Stimulated activated CD4-positive, alpha-beta T cell treated with anti-CD3 and anti-CD28 coated beads, TNF-alpha, amount 100 ng/mL, for 48 hours (primary cell): Measurements from ENCODE around the gene ACSL1.

Experiments used
- DNase-seq, 3 donors: peaks; one replicate each; pipeline ENCODE4 v3.0.0-alpha.2; 2020; ENCODE audit warnings: low read depth in 3 of 3

The ACSL1 gene

GRCh38 chr4:184811526-184812198, 14.1 kb downstream of the ACSL1 start:
- DNase-seq = no peak

- DNase-seq = no peak
These were observed 15.0 kb downstream of the ACSL1 start for GRCh38 chr4:184810720-184811119.

- no peak for DNase-seq
These were observed 17.1 kb downstream of the ACSL1 start for GRCh38 chr4:184808713-184809050.

GRCh38 chr4:184807797-184808712, 17.7 kb downstream of the ACSL1 start:
- no peak for DNase-seq

- DNase-seq = no peak
These were observed 18.5 kb downstream of the ACSL1 start for GRCh38 chr4:184807256-184807655.

- DNase-seq = no peak
These were observed 19.1 kb downstream of the ACSL1 start for GRCh38 chr4:184806711-184807110.

- no peak for DNase-seq
These were observed 19.6 kb downstream of the ACSL1 start for GRCh38 chr4:184806229-184806550.

GRCh38 chr4:184805462-184806228, 20.1 kb downstream of the ACSL1 start:
- DNase-seq = no peak

GRCh38 chr4:184804621-184805020, 21.1 kb downstream of the ACSL1 start:
- no peak for DNase-seq

GRCh38 chr4:184803874-184804273, 21.9 kb downstream of the ACSL1 start:
- DNase-seq = no peak

GRCh38 chr4:184803133-184803532, 22.6 kb downstream of the ACSL1 start:
- DNase-seq = no peak

- no peak for DNase-seq
These were observed 23.1 kb downstream of the ACSL1 start for GRCh38 chr4:184802697-184803015.

GRCh38 chr4:184801781-184802696, 23.7 kb downstream of the ACSL1 start:
- DNase-seq = no peak

- DNase-seq = no peak
These were observed 27.3 kb downstream of the ACSL1 start for GRCh38 chr4:184798504-184798903.

GRCh38 chr4:184796906-184797305, 28.9 kb downstream of the ACSL1 start:
- no peak for DNase-seq

GRCh38 chr4:184795214-184795844, 30.4 kb downstream of the ACSL1 start:
- DNase-seq = no peak

- DNase-seq = no peak
These were observed 31.3 kb downstream of the ACSL1 start for GRCh38 chr4:184794470-184794869.

GRCh38 chr4:184793735-184794355, 31.9 kb downstream of the ACSL1 start:
- DNase-seq = no peak

- DNase-seq = peak; percentile 20 to 41 (median 35)
These were observed 32.7 kb downstream of the ACSL1 start for GRCh38 chr4:184792950-184793555.

- DNase-seq = no peak
These were observed 33.4 kb downstream of the ACSL1 start for GRCh38 chr4:184792334-184792733.
